ENCODE measurements around the gene ZYX.

ZYX gene

DNA sequence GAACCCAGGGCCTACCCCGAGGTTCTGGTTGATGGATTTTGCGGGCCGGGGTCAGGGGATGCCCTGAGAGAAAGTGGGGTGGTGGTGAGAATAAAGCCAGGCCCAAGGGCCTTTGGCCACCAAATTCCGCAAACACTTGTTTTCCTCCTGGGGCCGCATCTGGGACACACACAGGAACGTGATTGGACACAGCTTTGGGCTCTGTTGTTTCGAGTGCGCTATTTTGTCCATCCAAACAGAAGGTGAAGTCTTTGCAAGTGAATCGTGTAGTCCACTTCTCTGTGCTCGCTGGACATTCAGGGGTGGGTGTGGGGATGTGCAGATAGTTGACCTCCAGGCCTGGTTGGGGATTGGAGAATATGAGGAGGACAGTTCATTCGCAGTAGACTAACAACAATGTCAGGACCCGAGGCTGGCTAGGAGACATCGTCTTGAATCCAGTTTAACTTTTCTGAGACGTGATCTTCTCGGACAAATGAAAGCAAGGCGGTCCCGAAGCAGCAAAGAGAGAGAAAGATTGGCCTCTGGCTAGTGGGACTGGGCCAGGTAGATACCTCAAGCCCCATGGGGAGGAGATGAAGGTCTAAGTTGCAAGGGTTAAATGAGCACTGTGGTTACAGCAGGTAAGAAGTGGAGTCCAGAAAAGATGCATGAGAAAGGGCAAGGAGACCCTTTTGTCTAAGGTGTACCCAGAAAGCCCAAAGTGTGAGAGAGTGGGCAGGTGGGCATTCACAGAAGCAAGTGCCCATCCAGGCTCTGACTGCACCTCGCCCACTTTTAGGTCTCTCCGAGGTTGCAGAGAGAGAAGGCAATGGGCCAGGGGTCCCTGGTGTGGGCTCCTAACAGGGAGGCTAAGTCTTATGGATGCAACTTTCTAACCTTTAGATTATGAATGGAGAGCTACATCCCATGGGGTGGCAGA lies 17.9 kb upstream of the ZYX start:
- no peak for DNase-seq

DNA sequence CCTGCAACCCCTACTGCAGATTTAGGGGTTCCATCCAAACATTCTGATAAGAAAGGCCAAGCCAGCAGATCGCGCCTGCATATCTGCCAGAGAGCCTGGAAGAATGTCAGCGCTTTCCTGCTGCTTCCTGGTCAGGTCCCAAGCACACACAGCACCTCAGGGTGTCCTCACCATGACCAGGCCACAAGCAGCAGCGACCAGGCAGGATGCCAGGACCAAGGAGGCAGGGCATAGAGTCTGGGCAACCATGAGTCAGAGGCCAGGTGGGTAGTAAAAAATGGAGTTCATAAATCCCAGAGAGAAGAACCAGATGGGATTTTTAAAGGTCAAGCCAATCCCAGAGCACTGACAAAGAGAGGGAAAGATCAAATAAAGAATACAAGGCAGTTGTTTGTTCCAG lies 13.2 kb upstream of the ZYX start:
- no peak for DNase-seq

DNA sequence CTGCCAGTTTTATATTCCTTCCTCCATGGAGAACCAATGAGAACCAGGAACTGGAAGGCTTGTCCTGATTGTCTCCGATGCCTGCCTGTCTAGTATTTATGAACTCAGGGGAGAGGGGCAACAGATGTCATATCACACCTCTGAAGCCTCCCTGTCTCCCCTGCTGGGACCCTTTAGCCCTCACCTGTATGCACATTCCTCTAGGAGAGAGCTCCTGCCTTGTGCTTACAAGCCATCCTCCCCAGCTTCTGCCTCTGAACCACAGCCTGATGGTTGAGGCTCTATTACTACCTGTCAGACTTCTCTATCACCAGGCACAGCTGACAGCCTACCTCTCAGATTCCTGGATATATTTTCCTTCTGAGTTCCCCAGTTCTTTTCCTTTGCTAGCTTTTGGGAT lies 12.8 kb upstream of the ZYX start:
- no peak for DNase-seq

DNA sequence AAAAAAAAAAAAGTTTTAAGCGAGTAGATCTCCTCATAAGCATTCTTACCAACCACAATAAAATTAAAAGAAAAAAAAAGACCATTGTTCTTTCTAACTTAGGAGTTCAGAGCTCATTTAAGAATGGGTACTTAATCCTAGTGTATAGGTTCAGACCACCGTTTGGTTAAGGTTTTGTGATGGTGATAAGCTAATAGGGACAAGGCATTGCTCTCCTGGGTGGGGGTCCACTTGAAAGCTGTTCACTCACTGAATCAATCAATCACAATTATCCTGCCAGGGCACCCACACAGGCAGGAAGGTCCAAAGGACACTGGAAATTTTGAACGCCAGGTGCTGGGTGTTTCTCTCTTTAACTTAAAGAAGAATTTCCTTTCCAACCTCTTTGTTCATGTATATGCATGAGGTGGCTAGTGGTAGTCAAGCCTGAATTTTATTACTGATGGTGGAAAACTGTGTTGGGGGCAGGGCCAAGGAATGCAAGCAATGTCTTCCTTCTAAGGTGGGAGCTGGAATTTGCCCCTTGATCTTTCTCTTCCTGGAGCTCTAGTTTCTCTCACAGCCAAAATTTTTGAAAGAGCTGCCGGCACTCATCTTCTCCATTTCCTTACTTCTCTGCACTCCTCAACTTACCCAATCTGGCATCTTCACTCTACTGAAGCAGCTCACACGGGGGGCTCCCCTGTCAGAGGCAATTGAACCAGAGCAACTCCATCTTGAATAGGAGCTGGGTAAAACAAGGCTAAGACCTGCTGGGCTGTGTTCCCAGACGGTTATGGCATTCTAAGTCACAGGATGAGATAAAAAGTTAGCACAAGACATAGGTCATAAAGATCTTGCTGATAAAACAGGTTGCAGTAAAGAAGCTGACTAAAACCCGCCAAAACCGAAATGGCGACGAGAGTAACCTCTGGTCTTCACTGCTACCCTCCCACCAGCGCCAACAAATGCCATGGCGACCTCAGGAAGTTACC lies 11.2 kb upstream of the ZYX start:
- DNase-seq: no peak

DNA sequence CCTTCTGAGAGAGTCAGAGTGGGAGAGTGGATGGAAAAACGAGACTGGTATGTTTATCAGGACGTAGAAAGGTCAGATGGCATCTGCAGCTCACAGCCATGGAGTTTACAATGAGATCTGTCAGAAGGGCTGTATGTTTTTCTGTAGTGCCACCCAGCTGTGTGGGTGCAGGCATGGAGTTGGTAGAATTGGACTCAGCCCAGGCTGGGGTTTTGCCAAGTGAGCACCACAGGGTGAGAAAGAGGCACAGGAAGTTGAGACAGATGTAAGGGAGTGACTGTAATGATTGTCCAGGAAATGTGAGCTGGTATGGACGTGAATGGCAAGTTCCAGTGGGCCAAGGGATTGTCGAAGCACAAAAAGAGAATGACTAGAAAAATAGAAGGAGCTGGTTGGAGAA lies 9.1 kb upstream of the ZYX start:
- peak; percentile 68 for DNase-seq

DNA sequence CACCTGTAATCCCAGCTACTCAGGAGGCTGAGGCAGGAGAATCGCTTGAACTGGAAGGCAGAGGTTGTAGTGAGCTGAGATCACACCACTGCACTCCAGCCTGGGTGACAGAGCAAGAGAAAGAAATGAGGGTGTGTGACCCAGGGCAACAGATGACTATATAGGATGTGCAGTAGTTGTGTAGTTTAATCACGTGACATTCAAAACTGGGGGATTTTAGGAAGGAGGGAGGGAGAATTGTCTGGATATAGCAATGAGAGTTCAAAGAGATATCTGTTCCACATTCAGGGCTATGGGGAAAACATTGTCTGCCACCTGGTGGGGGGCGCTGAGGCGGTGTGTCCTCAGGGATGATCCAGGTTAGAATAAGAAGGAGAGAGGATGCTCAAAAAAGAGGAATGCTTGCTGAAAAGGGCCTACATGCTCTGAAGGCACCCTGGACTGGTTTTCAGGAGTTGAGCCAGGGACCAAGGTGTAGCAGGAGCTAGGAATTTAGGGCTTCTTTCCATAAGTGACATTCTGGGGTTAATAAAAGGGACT lies 7.8 kb upstream of the ZYX start:
- DNase-seq: no peak

DNA sequence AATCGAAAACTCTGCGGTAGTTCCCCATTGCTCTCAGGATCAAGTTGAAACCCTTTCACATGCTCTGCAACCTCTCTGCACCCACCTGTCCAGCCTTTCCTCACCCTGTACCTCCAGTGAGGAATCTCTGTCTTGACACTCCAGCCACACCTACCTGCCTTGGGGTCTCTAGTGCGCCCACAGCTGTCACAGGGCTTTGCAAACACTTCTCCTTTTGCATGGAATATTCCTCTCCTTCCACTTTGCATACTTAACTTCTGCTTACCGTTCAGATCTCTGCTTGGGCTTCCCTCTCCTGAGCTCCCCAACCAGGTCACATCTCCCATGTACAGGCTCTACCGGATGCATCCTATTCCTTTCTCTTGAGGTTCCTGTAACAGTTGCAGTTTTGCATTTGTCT lies 6.6 kb upstream of the ZYX start:
- DNase-seq: no peak

DNA sequence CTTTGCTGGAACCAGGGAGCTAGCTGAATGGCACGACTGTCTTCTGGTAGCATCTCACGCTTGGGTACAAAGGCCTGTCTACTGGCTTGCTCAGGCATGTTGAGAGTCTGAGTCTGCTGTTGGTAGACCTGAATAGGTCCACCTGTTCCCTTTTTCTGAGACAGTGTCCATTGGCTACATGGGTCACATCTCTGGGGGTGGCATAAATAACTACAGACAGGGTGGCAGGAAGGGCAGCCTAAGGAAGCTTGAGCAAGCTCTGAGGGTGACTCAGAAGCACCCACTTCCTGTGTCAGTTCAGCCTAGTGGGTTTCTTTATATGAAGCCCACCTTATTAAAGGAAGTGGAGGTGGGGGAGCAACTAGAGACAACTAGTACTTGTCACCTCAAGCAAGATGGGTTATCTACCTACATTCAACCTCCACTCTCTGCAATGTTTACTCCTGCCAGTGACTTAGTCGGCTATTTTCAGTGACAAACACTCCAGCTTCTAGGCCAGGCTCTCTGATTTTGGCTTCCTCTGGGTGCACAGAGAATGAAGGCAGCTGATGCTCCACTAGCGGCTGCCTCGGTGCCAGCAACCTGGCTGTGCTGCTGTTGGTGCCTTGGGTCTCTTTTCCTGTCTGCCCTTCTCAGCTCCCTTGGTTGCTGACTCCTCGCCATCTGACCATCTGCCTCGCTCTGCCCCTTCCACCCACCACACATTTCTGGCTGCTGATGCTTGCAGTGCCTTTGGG lies 5.7 kb upstream of the ZYX start:
- DNase-seq: peak; percentile 55

DNA sequence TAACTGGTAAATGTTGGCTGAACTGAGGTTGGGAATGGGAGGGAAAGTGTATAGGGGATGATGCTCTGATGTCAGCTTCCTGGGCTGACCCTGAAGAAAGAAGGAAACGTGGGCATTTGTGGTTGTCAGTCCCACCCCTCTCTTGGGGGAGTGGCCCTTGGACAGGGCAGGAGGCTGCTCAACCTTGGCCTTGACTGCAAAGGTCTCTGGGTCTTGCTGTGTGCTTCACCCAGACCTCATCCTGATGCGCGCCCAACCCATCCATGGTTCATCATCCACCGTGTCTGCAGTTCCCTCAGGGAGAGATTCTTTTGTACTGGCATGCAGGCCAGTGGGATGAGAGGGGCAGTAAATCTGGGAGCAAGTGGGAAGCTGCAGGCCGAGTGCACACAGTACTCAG lies 4.7 kb upstream of the ZYX start:
- no peak for DNase-seq

DNA sequence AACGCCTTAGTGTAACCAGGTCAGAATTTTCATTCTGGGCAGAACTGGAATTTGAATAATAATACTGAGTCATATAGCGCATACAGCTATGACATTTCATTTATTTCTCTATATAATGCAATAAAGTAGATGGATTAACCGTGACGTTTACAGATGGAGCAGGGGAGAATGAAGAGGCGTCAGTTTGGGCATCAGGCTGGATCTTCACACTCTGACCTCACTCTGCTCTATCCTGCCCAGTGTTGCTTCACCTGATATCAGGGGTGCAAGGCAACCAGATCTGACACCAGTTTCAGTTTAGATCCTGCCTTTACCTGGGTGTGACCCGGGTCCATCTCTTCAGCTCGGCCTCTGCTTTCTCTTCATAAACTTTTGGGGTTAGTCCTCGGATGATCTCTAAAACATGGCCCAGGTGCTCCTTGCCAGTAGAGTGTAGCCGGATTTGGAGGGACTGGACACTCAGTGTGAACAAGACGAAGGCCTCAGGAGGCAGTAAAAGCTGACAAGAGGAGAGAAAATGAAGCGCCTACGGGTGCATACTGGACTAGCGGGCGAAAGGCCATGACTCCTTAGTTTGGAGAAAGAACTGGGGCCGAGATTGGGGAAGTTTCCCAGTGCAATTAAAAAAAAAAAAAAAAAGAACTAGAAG lies 1.4 kb upstream of the ZYX start:
- DNase-seq: peak; percentile 46

DNA sequence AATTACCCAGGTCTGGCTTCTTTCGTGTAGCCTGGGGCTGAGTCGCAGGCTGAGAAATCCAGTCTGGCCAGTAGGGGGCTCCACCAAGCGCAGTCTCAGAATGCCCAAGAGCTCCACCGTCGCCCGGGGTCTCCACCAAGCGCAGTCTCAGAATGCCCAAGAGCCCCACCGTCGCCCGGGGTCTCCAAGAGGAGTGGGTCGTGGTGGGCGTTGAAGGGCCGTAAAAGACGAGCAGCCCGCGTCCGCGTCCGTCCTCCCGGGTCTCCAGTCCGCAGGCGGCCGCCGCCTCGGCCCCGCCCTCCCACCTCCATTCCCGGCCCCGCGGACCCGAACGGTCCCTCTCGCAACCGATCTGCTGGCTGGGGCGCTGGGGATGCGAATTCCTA lies 892 bp upstream of the ZYX start:
- peak; percentile 95 for DNase-seq

DNA sequence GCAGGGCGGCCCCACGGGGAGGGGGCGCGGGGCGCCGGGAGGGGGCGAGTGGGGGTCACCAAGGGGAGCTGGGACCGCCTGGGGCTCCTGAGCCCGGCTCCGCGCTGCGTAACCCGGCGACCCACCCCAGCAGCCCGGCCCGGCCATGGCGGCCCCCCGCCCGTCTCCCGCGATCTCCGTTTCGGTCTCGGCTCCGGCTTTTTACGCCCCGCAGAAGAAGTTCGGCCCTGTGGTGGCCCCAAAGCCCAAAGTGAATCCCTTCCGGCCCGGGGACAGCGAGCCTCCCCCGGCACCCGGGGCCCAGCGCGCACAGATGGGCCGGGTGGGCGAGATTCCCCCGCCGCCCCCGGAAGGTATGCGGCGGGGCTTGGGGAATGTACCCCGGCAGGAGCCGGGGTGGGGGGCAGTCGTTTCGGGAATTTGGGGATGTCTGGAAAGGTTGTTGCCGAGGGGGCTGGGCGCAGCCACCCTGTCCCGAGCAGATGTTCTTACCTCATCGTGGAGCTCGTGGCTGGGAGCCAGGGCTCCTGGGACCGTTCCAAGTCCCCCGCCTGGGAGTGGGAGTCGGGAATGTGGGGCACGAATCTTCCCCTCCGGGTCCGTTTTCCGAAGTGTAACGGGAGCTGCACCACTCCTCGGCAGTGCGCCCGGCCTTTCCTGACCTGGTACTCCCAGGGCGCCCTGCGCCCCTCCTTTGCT lies 431 bp downstream of the ZYX start:
- peak; percentile 50 for DNase-seq

DNA sequence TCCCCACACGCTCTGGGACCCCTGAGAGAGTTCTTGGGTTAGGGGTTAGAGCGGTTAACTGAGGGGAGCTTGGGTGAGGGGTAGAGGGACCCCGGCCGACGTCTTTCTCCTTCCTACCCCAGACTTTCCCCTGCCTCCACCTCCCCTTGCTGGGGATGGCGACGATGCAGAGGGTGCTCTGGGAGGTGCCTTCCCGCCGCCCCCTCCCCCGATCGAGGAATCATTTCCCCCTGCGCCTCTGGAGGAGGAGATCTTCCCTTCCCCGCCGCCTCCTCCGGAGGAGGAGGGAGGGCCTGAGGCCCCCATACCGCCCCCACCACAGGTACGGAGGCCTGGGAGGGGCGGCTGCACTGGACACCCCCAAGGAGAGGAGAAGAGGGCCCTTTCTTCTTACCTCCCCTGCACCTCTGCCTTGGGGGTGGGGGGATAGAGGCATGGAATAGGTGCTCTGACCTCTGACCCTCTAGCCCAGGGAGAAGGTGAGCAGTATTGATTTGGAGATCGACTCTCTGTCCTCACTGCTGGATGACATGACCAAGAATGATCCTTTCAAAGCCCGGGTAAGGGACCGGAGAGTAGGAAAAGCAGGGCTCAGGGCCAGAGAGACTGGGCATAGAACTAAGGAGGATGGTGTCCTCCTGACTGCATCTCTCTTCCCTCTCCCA lies 1.1 kb downstream of the ZYX start:
- no peak for DNase-seq

DNA sequence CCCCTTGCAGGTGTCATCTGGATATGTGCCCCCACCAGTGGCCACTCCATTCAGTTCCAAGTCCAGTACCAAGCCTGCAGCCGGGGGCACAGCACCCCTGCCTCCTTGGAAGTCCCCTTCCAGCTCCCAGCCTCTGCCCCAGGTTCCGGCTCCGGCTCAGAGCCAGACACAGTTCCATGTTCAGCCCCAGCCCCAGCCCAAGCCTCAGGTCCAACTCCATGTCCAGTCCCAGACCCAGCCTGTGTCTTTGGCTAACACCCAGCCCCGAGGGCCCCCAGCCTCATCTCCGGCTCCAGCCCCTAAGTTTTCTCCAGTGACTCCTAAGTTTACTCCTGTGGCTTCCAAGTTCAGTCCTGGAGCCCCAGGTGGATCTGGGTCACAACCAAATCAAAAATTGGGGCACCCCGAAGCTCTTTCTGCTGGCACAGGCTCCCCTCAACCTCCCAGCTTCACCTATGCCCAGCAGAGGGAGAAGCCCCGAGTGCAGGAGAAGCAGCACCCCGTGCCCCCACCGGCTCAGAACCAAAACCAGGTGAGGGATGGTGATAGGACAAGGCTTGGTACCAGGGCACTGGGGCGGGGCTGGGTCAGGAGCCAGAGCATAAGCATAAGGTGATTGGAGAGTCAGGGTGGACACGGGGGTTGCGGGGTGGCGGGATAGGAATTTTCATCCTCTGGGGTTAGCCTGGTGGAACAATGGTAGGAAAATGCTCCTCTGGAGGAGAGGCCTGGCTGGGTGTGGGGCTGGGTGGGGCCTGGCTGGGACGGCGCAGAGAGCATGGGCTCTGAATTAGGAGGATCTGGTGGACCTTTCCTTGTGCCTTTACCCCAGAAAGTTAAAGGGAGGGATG lies 1.9 kb downstream of the ZYX start:
- DNase-seq: no peak

DNA sequence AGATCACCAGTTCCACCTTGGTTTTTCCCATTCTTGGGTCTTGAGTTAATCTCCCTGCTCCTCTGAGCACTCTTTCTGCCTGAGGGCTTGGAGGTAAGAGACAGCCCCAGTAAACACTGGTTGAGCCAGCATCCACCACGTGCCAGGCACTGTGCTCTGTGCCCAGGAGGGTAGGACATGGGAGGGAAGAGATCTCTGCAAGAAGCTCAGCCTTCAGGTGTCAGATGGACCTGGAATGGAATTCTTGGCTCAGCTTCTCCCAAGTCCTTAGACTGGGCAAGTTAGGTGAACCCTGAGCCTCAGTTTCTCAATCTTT lies 2.5 kb downstream of the ZYX start:
- no peak for DNase-seq

DNA sequence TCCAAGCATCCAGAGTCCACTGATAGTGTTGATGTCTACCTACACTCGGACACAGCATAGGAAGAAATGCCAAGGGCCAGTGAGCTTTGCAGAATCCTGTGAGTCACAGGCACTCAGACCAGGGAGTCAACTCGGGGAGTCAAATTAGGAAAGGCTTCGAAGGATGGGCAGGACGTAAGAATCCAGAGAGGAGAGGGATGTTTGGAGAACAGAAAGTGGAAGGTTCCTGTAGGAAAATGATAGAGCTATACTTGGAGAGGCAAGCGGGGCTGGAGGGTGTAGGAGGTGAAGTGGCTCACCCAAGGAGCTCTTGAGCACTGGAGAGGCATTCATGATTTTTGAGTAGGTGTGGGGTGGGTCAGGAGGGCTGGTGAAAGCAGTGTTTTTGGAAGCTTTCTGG lies 3.0 kb downstream of the ZYX start:
- DNase-seq: no peak

DNA sequence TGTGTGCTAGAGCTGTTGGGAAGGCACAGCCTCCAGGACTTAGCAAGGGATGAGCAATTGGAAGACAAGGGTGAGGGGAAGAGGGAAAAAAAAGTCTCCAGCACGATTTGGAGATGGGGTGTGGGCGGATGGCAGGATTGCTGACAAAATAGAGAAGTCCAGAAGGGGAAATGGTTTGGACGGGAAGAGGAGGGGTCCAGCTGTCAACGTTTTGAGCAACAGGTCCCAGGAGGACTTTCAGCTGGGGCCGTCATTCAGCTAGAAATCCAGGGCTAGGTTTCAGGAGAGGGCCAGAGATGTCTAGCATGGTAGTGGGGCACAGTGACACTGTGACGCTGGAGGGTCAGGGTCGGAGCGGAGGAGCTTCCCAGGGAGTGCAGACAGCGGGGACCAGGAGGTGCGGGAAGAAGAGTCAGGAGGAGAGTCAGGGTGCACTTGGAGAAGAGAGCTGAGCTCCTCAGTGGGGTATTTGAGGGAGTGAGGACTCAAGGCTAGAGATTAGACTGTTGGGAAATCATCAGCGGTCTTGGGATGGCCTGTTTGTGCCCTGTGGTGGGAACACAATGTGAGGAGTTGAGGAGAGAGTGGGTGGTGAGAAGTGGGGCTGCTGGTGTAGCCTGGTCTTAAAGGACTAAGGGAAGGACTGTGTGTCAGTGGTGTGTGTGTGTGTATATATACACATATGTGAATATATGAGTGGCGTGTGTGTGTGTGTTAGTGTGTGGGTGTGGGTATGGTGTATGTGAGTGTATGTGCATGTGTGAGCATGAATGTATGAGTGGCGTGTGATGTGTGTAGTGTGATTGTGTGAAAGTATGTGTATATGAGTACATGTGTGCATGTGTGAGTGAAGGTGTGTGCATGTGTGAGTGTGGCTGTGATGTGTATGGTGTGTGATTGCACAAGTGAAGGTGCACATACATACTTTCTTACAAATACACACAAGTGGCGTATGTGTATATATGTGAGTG lies 3.8 kb downstream of the ZYX start:
- DNase-seq: no peak

DNA sequence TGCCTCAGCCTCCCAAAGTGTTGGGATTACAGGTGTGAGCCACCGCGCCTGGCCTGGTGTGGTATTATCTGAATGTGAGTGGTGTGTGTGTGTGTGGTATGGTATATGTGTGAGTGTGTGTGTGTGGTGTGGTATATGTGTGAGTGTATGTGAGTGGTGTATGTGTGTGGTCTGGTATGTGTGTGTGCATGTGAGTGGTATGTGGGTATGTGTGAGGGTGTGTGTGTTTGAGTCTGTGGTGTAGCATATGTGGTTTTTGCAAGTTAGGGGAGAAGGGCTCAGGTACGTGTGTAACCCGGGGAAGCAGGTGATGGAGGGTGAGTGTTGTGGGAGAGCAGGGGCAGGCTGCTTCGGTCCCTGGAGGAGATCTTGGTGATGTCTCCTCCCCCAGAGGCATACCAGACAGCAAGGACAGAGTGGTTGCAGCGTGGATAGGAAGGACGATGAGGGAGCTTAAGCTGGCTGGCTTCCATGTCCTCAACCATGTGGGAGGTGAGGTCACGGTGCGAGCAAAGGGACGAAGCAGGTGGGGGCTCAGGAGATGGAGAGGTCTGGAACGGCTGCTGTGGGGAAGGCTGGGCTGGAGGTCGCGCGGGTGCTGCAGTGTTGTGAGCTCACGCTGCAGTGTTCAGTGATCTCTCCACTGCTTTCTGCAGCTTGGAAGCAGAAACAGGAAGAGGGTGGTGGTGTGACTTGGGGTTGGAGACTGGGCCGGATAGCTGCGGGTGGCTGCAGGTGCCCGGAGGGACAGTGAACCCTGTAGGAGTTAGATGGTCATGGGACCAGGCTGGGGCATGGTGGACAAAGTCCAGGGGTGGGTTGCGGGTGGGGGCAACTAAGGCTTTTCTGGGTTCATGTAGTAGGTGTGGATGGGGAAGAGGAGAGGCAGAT lies 5.0 kb downstream of the ZYX start:
- DNase-seq: no peak

Data from stimulated activated CD8-positive, alpha-beta memory T cell treated with anti-CD3 and anti-CD28 coated beads, Interleukin-4, amount 100 ng/mL, for 48 hours (primary cell).